Measurements from ENCODE around the gene DIPK1B.

The DIPK1B gene

GRCh38 chr9:136673088-136673974 lies 39.0 kb upstream of the DIPK1B start:
- DNase-seq (ENCODE audit: low read depth, low spot score): no peak

- no peak for DNase-seq (ENCODE audit: low read depth, low spot score)
These were observed 38.2 kb upstream of the DIPK1B start for GRCh38 chr9:136673975-136674785.

GRCh38 chr9:136674786-136675349 lies 37.5 kb upstream of the DIPK1B start:
- DNase-seq (ENCODE audit: low read depth, low spot score): no peak

GRCh38 chr9:136675477-136676296 lies 36.7 kb upstream of the DIPK1B start:
- DNase-seq (ENCODE audit: low read depth, low spot score): no peak

- DNase-seq (ENCODE audit: low read depth, low spot score): no peak
These were observed 36.0 kb upstream of the DIPK1B start for GRCh38 chr9:136676297-136676794.

GRCh38 chr9:136676920-136677686 lies 35.3 kb upstream of the DIPK1B start:
- no peak for DNase-seq (ENCODE audit: low read depth, low spot score)

- DNase-seq (ENCODE audit: low read depth, low spot score): no peak
These were observed 34.3 kb upstream of the DIPK1B start for GRCh38 chr9:136678034-136678433.

- no peak for DNase-seq (ENCODE audit: low read depth, low spot score)
These were observed 33.7 kb upstream of the DIPK1B start for GRCh38 chr9:136678624-136679023.

- DNase-seq (ENCODE audit: low read depth, low spot score): no peak
These were observed 32.9 kb upstream of the DIPK1B start for GRCh38 chr9:136679431-136679941.

GRCh38 chr9:136681029-136681428 lies 31.3 kb upstream of the DIPK1B start:
- no peak for DNase-seq (ENCODE audit: low read depth, low spot score)

GRCh38 chr9:136681945-136682699 lies 30.2 kb upstream of the DIPK1B start:
- DNase-seq (ENCODE audit: low read depth, low spot score): no peak

- DNase-seq (ENCODE audit: low read depth, low spot score): no peak
These were observed 29.7 kb upstream of the DIPK1B start for GRCh38 chr9:136682710-136683109.

GRCh38 chr9:136683173-136683745 lies 29.1 kb upstream of the DIPK1B start:
- DNase-seq (ENCODE audit: low read depth, low spot score): no peak

GRCh38 chr9:136683755-136684154 lies 28.6 kb upstream of the DIPK1B start:
- DNase-seq (ENCODE audit: low read depth, low spot score): no peak

- no peak for DNase-seq (ENCODE audit: low read depth, low spot score)
These were observed 28.0 kb upstream of the DIPK1B start for GRCh38 chr9:136684339-136684738.

GRCh38 chr9:136684799-136685198 lies 27.6 kb upstream of the DIPK1B start:
- DNase-seq (ENCODE audit: low read depth, low spot score): no peak

GRCh38 chr9:136685216-136685615 lies 27.2 kb upstream of the DIPK1B start:
- DNase-seq (ENCODE audit: low read depth, low spot score): no peak

GRCh38 chr9:136685790-136686533 lies 26.4 kb upstream of the DIPK1B start:
- DNase-seq (ENCODE audit: low read depth, low spot score): no peak

GRCh38 chr9:136686534-136686793 lies 25.9 kb upstream of the DIPK1B start:
- DNase-seq (ENCODE audit: low read depth, low spot score): no peak

Data from brain pericyte (primary cell).